HG03196 (cell line): ENCODE measurements around the gene RIT1.
"Not testable (repeated sequence)": the region's sequence is repeated elsewhere in the genome, so short reads cannot be mapped to it uniquely, and the experiment has no call there.

Experiments
- ATAC-seq: cut with Tn5 transposase; IDR thresholded peaks from one replicate; pipeline ENCODE4 v1.9.1; 2021; ENCODE audit not compliant: unreplicated experiment

Gene RIT1

DNA sequence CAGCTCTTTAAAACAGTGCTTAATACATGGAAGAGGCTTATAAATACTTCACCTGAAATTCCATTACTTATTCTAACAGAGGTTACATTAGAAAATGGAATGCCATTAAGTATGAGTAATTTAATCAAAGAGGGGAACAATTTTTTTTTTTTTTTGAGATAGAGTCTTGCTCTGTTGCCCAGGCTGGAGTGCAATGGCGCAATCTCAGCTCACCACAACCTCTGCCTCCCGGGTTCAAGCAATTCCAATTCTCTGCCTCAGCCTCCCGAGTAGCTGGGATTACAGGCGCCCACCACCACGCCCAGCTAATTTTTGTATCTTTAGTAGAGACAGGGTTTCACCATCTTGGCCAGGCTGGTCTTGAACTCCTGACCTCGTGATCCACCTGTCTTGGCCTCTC is 15.5 kb downstream of the RIT1 start:
- not testable (repeated sequence) for ATAC-seq

DNA sequence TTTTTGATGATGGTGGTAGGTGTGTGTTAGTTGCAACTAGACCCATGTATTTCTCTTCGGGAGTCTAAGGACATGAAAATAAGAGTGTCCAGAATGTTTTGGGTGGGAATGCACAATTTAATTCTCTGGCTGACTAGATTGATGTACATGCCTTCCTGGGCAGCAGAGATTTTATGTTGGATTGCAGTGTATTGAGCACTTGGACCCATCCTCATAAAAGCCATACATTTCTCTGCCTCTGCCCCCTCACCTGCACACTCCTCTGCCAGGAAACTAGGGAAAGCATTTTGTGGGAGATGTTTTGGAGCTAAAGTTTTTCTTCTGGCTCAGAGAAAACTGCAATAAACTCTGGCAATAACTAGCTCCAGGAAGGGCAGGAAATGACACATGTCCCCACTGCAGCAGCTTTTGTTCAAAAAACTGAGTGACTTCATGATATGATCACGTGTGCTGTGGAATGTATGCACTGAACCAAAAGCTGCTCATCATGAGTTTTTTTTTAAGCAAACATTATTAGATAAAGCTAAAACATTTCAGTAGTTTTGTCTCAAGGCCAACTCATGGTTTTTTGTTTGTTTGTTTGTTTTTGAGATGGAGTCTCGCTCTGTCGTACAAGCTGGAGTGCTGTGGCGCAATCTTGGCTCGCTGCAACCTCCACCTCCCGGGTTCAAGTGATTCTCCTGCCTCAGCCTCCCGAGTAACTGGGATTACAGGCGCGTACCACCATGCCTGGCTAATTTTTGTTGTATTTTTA is 17.6 kb downstream of the RIT1 start:
- no peak for ATAC-seq

DNA sequence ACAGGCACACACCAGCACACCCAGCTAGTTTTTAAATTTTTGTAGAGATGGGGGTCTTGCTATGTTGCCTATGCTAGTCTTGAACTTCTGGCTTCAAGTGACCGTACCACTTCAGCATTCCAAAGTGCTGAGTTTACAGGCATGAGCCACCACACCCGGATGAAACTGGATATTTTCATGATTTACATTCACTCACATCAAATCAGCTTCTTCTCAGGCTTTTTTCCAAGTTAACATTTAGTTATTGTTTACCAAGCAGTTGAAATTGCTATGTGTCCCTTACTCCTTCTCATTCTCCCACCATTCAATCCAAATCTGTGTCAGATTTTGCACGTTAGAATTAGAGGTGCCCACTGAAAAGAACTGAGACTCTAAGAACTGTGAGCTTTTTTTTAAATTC is 18.4 kb downstream of the RIT1 start:
- ATAC-seq: no peak

DNA sequence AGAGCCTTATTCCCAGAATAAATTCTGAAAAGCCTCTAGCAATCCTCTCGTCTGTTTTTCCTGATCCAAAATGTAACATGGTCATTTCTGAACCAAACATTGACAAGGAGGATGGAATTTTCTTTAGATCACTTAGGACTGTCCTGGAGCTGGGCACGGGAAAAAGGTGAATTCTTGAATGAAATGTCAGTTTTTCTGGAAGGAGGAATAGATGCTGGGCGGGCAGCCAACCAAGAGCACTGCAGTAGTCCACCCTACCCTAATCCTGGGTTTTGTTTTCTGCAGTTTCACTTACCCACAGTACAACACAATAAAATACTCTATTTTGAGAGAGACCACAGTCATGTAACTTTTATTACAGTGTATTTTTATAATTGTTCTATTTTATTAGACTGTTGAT is 20.9 kb downstream of the RIT1 start:
- no peak for ATAC-seq

DNA sequence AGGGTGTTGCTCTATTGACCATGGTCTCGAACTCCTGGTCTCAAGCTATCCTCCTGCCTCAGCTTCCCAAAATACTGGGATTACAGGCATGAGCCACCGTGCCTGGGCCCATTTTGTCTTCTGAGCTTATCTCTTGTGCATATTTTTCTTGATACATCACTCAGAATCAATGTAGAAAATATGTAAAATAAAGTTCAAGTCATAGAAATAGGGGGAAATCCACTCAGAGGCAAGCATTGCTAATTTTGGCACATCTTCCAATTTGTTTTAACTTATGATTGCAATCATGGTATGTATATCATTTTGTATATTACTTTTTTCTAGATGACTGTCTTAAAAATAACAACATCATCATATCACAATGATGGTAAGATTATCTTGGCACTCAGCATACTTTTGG is 21.6 kb downstream of the RIT1 start:
- ATAC-seq: no peak

DNA sequence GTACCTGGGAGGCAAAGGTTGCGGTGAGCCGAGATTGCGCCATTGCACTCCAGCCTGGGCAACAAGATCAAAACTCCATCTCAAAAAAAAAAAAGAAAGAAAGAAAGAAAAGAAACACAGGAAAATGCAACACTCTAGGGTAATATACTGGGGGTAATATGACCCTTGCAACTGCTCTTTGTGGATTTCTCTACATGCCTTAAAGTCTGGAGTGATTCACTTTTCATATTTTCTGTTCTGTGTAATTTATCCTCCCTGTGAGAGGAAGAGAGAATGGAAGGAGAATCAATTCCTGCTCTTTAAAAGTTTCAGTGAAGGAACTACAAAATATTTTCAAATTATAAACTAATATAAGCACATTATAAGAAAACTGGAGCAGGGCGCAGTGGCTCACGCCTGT is 22.7 kb downstream of the RIT1 start:
- no peak for ATAC-seq

DNA sequence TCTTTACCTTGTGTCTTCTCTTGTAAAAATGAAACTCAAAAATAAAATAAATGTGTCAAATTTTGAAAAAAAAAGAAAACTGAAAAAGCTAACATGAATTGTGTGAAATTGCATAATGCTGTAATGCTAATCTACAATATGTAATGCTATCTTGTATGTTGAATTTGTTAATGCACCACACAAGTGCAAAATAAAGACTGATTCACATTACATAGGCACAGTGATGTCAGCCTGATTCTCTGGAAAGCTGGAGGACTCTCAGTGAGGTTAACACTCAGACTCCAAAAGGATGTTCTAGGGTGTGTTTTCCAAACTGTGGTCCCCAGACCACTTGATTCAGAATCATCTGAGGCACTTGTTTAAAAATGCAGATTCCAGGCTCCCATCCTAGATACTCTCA is 26.2 kb downstream of the RIT1 start:
- no peak for ATAC-seq

DNA sequence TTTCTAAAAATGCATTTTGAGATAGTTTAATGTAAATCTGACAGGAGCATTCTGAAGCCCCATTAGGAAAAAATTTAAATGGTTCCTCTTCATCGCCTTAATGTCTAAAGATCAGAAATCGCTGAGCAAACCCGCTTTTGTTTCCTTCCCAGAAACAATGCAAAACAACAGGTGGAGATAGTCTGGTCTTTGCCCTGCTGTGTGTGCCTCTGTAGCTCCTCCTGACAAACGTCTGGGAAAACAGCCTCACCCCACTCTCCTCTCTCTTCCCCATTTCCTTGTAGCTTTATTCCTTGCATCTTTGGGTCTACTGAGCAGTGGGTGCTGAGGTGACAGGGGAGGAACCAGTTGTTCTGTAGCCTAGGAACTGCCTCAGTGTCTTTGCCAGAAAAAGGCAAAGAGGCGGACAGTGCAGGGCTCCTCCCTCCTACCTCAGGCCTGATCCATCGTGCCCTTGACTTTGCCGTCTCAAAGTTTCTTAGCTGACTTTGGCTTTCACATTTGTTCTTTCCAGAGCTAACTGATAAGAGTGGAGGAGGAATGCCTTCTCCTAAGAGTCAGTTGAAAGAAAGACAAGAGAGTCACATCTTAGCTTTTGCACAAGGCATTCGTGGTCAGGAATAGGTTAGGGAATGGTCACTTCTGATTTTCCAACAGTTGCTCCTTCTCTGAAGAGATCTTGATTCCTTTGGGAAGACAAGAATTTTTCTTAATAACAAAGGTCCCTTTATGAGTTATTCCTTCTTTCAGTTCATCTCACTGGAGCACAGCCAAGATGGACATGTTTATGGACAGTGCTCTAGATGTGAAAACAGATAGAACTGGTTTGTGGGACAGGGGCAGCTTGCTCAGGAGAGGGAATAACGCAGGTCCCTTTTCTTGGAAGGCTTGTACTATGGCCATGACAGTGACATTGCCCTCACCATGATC is 26.9 kb downstream of the RIT1 start:
- ATAC-seq: no peak

DNA sequence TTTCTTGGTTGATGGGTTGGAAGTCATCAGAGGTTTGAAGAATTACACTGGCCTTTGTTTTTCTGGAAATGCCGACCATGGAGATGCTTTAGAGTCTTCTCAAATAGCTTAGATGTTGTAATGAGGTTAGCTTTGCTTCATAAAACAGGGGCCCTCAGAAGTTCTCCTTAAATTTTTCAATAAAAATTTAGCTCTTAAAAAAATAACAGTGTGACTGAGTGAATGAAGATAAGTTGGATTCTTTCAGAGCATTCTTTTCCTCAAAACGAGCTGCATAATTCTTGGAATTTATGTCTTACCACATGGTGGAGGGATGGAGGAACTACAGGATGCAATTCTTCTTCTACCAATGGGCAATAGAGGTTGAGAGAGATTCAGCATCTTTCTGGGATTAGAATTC is 28.4 kb downstream of the RIT1 start:
- ATAC-seq: no peak

DNA sequence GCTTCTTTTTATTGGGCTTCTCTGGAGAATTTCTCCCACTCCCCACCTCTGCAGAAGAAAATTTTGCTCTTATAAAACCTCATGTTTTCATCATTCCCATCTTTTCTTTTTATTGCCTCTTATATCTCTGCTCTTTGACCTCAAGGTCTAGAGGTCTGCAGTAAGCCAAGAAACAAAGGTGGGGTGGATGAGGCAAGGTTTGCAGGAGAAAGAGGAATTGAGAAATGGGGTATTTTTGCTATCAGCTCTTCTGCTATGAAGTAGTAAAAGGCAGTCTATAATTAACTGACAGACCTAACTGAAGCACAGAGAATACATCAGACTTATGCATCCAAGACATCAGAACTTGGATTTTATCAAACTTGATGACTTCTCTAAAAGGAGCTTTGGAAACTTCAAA is 28.9 kb downstream of the RIT1 start:
- no peak for ATAC-seq

DNA sequence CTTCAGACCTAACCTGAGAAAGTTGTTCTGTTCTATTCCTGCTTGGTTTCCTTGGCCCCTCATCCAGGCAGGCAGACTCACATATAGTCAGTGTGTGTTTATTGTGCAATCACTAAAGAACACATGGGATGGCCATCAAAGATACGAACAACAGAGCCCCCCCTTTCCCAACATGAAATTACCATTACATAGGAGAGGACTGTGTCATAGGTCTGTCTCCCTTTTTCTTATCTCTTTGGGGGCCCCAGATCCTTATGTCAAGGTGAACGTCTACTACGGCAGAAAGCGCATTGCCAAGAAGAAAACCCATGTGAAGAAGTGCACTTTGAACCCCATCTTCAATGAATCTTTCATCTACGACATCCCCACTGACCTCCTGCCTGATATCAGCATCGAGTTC is 30.2 kb downstream of the RIT1 start:
- no peak for ATAC-seq

DNA sequence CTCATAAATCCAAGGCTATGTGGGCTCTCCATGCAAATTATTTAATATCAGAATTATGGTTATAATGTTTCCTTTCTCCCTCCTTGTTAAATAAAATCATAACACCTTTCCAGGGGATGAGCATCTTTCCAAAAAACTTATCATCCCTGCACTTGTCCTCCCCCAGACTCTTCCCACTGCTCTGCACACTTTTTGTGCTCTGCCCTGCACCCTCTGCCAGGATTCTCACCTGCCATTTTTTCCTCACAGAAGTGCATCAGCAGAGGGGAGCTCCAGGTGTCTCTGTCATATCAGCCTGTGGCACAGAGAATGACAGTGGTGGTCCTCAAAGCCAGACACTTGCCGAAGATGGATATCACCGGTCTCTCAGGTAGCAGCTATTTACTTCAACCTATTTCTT is 30.9 kb downstream of the RIT1 start:
- ATAC-seq: no peak

DNA sequence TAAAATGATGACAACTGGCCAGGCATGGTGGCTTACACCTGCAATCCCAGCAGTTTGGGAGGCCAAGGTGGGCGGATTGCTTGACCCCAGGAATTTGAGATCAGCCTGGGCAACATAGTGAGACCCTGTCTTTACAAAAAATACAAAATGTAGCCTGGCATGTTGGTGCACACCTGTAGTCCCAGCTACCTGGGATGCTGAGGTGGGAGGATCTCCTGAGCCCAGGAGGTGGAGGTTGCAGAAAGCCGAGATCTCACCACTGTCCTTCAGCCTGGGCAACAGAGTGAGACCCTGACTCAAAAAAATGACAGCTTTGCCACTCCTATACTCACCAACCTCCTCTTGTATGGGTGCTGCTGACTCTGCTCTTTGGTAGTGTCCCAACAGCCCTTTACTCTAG is 33.2 kb downstream of the RIT1 start:
- no peak for ATAC-seq

DNA sequence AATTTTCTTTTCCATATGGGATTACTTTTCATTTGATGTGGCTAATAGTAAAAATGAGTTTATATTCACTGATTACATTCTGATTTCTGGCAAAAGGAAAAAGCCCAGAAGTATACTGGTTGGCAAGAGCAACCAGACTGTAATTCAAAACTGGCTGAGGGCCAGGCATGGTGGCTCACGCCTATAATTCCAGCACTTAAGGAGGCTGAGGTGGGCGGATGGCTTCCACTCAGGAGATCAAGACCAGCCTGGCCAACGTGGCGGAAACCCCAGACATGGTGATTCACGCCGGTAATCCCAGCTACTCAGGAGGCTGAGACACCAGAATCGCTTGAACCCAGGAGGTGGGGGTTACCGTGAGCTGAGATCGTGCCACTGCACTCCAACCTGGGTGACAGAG is 37.3 kb downstream of the RIT1 start:
- ATAC-seq: no peak

DNA sequence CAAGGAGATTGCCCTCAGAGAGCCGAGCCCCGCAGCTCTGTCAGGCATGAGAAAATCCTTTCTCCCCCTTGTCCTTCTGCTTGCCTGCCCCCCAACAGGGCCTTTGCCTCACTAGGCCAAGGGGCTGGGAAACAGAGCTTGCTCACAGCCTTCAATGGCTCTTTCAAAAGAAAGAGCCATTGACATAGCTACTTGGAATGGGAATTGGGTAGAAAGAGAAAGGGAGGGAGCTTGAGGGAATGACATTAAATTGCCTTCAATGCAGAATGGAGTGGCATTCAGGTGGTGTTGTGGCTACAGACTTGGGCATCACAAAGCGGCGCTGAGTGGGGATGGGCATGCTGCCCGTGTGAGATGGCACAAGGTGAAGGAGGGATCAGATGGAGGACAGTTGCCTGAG is 38.6 kb downstream of the RIT1 start:
- ATAC-seq: no peak

DNA sequence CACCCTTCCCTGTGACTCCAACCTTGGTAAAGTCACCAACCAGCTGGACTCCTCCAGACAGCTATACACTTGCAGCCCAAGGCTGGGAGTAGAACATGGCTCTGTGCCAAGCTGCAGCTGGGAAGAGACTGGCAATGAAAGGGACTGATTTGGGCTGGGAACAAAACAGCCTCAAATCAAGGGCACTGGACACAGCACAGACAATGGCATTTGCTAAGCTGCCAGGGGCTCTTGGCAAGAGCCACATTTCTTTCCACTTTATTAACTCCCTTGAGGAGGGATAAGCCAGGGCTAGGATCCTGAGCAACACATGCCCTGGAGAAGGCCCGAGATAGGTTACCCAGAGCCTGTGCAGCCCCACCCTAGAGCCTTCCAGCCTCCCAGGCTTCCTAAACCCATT is 39.8 kb downstream of the RIT1 start:
- ATAC-seq: no peak

DNA sequence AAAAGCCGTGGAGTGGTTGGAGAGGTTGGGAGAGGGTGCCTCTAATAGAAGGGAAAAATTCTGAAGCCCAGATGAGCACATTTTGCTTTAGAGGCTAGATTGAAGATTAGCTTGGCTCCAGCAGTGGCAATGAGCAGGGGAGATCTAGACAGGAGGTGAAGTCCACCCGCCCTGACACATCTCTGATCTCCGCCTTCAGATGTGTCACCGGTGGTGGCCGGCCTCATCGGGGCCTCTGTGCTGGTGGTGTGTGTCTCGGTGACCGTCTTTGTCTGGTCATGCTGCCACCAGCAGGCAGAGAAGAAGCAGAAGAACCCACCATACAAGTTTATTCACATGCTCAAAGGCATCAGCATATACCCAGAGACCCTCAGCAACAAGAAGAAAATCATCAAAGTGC is 43.4 kb downstream of the RIT1 start:
- no peak for ATAC-seq

DNA sequence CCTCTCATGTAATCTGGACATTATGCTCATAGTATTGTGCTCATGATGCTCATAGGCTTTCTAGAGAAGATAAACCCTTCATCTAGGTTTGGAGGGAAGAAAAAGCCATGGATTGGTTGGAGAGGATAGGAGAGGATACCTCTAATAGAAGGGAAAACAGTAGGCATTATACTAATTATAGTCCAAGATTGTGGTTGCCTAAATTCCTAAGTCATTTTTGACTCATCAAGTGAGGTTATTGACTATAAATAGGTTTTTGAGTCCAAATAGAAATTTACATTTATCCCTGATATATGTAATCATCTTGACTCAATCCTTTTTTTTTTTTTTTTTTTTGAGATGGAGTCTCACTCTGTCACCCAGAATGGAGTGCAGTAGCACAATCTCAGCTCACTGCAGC is 46.8 kb downstream of the RIT1 start:
- ATAC-seq: no peak

DNA sequence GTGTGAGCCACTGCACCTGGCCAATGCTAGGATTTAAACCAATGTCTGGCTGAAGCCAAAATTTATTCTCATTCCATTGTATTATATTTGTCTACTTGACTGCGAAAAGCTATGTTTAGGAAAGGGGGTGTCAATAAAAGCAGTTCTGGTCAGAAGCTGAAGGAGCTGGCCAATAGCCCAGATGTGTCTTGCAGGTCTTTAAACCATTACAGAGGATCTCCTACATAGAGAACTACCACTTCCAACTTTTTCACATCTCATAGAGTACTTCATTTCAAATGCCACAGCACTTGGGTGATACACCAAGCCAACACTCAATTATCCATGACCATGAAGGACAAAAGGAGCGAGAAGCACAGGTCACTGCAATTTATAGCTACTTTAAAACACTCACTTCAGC is 49.3 kb downstream of the RIT1 start:
- no peak for ATAC-seq

DNA sequence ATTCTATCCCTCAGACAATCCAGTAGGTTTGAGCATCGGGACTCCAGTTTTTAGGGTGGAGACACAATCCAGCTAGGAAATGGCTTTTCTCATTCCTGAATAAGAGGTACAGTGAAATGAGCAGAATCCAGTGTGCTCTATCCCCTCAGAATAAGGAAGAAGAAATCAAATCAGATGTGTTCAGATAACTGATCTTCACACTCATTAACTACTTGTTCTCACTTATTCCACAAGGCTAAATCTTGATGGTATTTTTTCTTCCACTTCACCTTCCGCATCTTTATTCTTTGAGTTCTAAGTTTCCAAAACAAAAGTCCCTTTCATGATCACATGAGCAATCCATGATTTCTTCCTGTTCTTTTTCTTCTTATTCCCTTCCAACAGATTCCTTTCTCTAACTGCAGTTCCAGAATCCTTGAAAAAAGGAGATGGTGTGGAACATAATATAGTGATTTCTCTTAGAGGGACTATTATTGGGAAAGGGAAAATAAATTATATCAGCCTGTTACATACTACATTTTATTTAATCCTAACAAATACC is 50.1 kb downstream of the RIT1 start:
- ATAC-seq: no peak

DNA sequence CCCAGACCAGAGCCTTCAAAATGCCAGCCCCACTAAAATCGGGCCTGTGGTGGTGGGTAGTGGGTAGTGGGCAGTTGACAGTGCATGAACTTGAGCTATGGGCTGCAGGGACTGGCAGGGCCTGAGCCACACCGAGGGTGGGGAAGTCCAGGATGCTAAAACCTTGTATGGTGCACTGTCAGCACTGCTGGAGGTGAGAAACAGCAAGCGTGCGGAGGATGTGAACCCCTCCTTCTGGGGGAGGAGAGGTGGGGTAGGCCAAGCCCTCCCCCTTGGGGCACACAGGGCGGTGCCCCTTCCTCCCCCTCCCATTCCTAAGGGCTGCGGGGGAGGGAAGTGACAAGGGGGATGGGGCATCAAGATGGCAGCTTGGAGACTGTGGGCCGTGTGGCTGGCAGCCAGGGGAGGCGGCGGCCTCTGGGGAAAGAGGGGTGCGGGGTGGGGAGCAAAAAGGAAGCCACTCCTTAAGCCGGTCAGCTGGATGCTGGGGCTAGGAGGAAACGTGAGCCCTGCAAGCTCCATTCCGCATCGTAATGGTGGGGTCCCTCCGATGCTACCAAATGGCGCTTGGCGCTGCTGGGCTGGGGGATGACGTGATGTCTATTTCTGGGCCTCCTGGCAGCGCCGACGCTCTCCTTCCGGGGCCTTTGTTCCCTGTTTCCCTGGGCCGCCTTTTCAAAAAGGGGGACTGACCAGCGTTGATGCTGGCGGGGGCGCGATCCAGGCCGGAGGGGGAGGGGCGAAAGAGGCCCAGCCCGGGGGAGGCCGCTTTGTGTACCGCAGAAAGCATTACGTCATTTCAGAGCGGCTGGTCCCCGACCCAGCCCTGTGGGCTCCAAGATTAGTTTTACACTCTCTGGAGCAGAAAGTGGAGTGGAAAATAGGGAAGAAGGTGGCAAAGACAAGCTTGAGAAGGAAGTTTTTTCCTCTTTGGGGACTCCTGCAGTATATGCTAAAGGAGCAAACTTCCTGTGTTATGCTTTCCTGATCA is 51.0 kb downstream of the RIT1 start:
- ATAC-seq: no peak
